ENCODE measurements around the gene PBRM1. TPM values are rescaled to one million over a fixed set of nuclear protein-coding genes. Genes with fewer than 3 reads are reported as not detected.

Gene PBRM1
- total and polyA plus RNA-seq, 3 experiments from 2014 or later: 78.6 to 83.6 (median 81.4) TPM

- Histone ChIP-seq H3K36me3 (ENCODE audit: insufficient read depth, low read length) (no peaks in the 10 kb centered on the region), H3K4me1 (ENCODE audit: insufficient read depth, low read length) (no peaks in the 10 kb centered on the region), H3K4me3 (ENCODE audit: low read length) (no peak overlapping the region), H3K27me3 (ENCODE audit: insufficient read depth, low read length, poor library complexity, severe bottlenecking) (no peaks in the 10 kb centered on the region), H3K27ac (ENCODE audit: low read depth, low read length) (no peak overlapping the region), H3K9me3 (ENCODE audit: low read length) (no peaks in the 10 kb centered on the region)
- no peak overlapping the region for H3K4me3 Mint-ChIP-seq
- POLR2A ChIA-PET: no interaction called here
- DNase-seq: peak in 1 of 5 donors; percentile 27
- H3K4me1 Mint-ChIP-seq: peaks cover 0 to 1% (median 0%) of the 10 kb centered on the region in 3 donors
- no peaks in the 10 kb centered on the region for H3K36me3 Mint-ChIP-seq
- H3K27me3 Mint-ChIP-seq: peaks cover 0 to 2% of the 10 kb centered on the region in 2 donors
- peak overlapping the region in 2 of 8 donors; percentile 29 to 51 for H3K27ac Mint-ChIP-seq
- H3K9me3 Mint-ChIP-seq: no peaks in the 10 kb centered on the region
- CTCF ChIA-PET: no interaction called here
Observed at GRCh38 chr3:52525680-52526561, 159.8 kb downstream of the PBRM1 start.

GRCh38 chr3:52524752-52525679, 160.7 kb downstream of the PBRM1 start:
- CTCF ChIA-PET: no interaction called here
- Mint-ChIP-seq H3K4me3 (no peak overlapping the region), H3K27me3 (peaks cover 0 to 2% of the 10 kb centered on the region in 2 donors), H3K27ac (no peak overlapping the region), H3K4me1 (no peaks in the 10 kb centered on the region), H3K9me3 (no peaks in the 10 kb centered on the region), H3K36me3 (no peaks in the 10 kb centered on the region)
- DNase-seq: peak in 1 of 5 donors; percentile 42
- Histone ChIP-seq H3K27me3 (ENCODE audit: insufficient read depth, low read length, poor library complexity, severe bottlenecking) (no peaks in the 10 kb centered on the region), H3K9me3 (ENCODE audit: low read length) (no peaks in the 10 kb centered on the region), H3K4me3 (ENCODE audit: low read length) (no peak overlapping the region), H3K4me1 (ENCODE audit: insufficient read depth, low read length) (no peaks in the 10 kb centered on the region), H3K36me3 (ENCODE audit: insufficient read depth, low read length) (no peaks in the 10 kb centered on the region), H3K27ac (ENCODE audit: low read depth, low read length) (no peak overlapping the region)
- POLR2A ChIA-PET: no interaction called here

GRCh38 chr3:52524258-52524751, 161.4 kb downstream of the PBRM1 start:
- H3K36me3 ChIP-seq (ENCODE audit: insufficient read depth, low read length): no peaks in the 10 kb centered on the region
- Mint-ChIP-seq H3K36me3 (no peaks in the 10 kb centered on the region), H3K4me3 (no peak overlapping the region), H3K9me3 (no peaks in the 10 kb centered on the region), H3K27me3 (peaks cover 0 to 2% of the 10 kb centered on the region in 2 donors), H3K4me1 (no peaks in the 10 kb centered on the region), H3K27ac (no peak overlapping the region)
- no peaks in the 10 kb centered on the region for H3K27me3 ChIP-seq (ENCODE audit: insufficient read depth, low read length, poor library complexity, severe bottlenecking)
- DNase-seq: peak in 1 of 5 donors; percentile 26
- H3K4me1 ChIP-seq (ENCODE audit: insufficient read depth, low read length): no peaks in the 10 kb centered on the region
- no peak overlapping the region for H3K4me3 ChIP-seq (ENCODE audit: low read length)
- H3K9me3 ChIP-seq (ENCODE audit: low read length): no peaks in the 10 kb centered on the region
- CTCF ChIA-PET: no interaction called here
- POLR2A ChIA-PET: no interaction called here
- no peak overlapping the region for H3K27ac ChIP-seq (ENCODE audit: low read depth, low read length)

- Histone ChIP-seq H3K27me3 (ENCODE audit: insufficient read depth, low read length, poor library complexity, severe bottlenecking) (no peaks in the 10 kb centered on the region), H3K4me1 (ENCODE audit: insufficient read depth, low read length) (no peaks in the 10 kb centered on the region), H3K4me3 (ENCODE audit: low read length) (no peak overlapping the region), H3K9me3 (ENCODE audit: low read length) (no peaks in the 10 kb centered on the region), H3K36me3 (ENCODE audit: insufficient read depth, low read length) (no peaks in the 10 kb centered on the region), H3K27ac (ENCODE audit: low read depth, low read length) (no peak overlapping the region)
- H3K4me3 Mint-ChIP-seq: no peak overlapping the region
- no peaks in the 10 kb centered on the region for H3K9me3 Mint-ChIP-seq
- H3K27ac Mint-ChIP-seq: peak overlapping the region in 1 of 8 donors; percentile 77
- H3K27me3 Mint-ChIP-seq: peaks cover 0 to 2% of the 10 kb centered on the region in 2 donors
- DNase-seq: peak in 1 of 5 donors; percentile 44
- CTCF ChIA-PET: no interaction called here
- H3K4me1 Mint-ChIP-seq: no peaks in the 10 kb centered on the region
- POLR2A ChIA-PET: no interaction called here
- no peaks in the 10 kb centered on the region for H3K36me3 Mint-ChIP-seq
Observed at GRCh38 chr3:52523386-52524257, 162.1 kb downstream of the PBRM1 start.

- Histone ChIP-seq H3K9me3 (ENCODE audit: low read length) (no peaks in the 10 kb centered on the region), H3K27ac (ENCODE audit: low read depth, low read length) (no peak overlapping the region), H3K4me1 (ENCODE audit: insufficient read depth, low read length) (no peaks in the 10 kb centered on the region), H3K27me3 (ENCODE audit: insufficient read depth, low read length, poor library complexity, severe bottlenecking) (no peaks in the 10 kb centered on the region), H3K36me3 (ENCODE audit: insufficient read depth, low read length) (no peaks in the 10 kb centered on the region), H3K4me3 (ENCODE audit: low read length) (no peak overlapping the region)
- H3K4me3 Mint-ChIP-seq: no peak overlapping the region
- ChIA-PET POLR2A (no interaction called here), CTCF (no interaction called here)
- DNase-seq: peak in 1 of 5 donors; percentile 39
- peaks cover 0 to 2% of the 10 kb centered on the region in 2 donors for H3K27me3 Mint-ChIP-seq
- no peaks in the 10 kb centered on the region for H3K36me3 Mint-ChIP-seq
- H3K9me3 Mint-ChIP-seq: no peaks in the 10 kb centered on the region
- H3K4me1 Mint-ChIP-seq: no peaks in the 10 kb centered on the region
- peak overlapping the region in 1 of 8 donors; percentile 63 for H3K27ac Mint-ChIP-seq
Observed at GRCh38 chr3:52522651-52523251, 163.0 kb downstream of the PBRM1 start.

GRCh38 chr3:52521881-52522650, 163.6 kb downstream of the PBRM1 start:
- H3K4me3 ChIP-seq (ENCODE audit: low read length): no peak overlapping the region
- H3K27ac ChIP-seq (ENCODE audit: low read depth, low read length): no peak overlapping the region
- H3K27me3 ChIP-seq (ENCODE audit: insufficient read depth, low read length, poor library complexity, severe bottlenecking): no peaks in the 10 kb centered on the region
- no peak overlapping the region for H3K27ac Mint-ChIP-seq
- DNase-seq: no peak
- H3K27me3 Mint-ChIP-seq: peaks cover 0 to 2% of the 10 kb centered on the region in 2 donors
- CTCF ChIA-PET: no interaction called here
- H3K9me3 ChIP-seq (ENCODE audit: low read length): no peaks in the 10 kb centered on the region
- no peaks in the 10 kb centered on the region for H3K9me3 Mint-ChIP-seq
- POLR2A ChIA-PET: no interaction called here
- no peak overlapping the region for H3K4me3 Mint-ChIP-seq
- H3K4me1 ChIP-seq (ENCODE audit: insufficient read depth, low read length): no peaks in the 10 kb centered on the region
- no peaks in the 10 kb centered on the region for H3K4me1 Mint-ChIP-seq
- no peaks in the 10 kb centered on the region for H3K36me3 Mint-ChIP-seq
- no peaks in the 10 kb centered on the region for H3K36me3 ChIP-seq (ENCODE audit: insufficient read depth, low read length)

GRCh38 chr3:52521488-52521824, 164.3 kb downstream of the PBRM1 start:
- H3K4me1 ChIP-seq (ENCODE audit: insufficient read depth, low read length): no peaks in the 10 kb centered on the region
- no peak overlapping the region for H3K27ac Mint-ChIP-seq
- no peaks in the 10 kb centered on the region for H3K4me1 Mint-ChIP-seq
- no peaks in the 10 kb centered on the region for H3K36me3 ChIP-seq (ENCODE audit: insufficient read depth, low read length)
- H3K9me3 Mint-ChIP-seq: no peaks in the 10 kb centered on the region
- H3K9me3 ChIP-seq (ENCODE audit: low read length): no peaks in the 10 kb centered on the region
- no peak overlapping the region for H3K4me3 Mint-ChIP-seq
- no peaks in the 10 kb centered on the region for H3K27me3 ChIP-seq (ENCODE audit: insufficient read depth, low read length, poor library complexity, severe bottlenecking)
- H3K4me3 ChIP-seq (ENCODE audit: low read length): no peak overlapping the region
- H3K36me3 Mint-ChIP-seq: no peaks in the 10 kb centered on the region
- no peak overlapping the region for H3K27ac ChIP-seq (ENCODE audit: low read depth, low read length)
- CTCF ChIA-PET: no interaction called here
- POLR2A ChIA-PET: no interaction called here
- no peak for DNase-seq
- H3K27me3 Mint-ChIP-seq: peaks cover 0 to 2% of the 10 kb centered on the region in 2 donors

All from CD8-positive, alpha-beta memory T cell (primary cell).